WERI-Rb-1 (cell line): Measurements from ENCODE around the gene AK9.

ENCODE experiments used
- DNase-seq: peaks from one replicate; pipeline ENCODE4 v3.0.0-alpha.2; 2020
- H3K27ac ChIP-seq: fragments of 250-450 bp; sonication (Bioruptor Pico); 2 replicates; pipeline ENCODE4 v1.5.1; 2020; ENCODE audit warnings: mild to moderate bottlenecking, moderate library complexity
- H3K27me3 ChIP-seq: fragments of 250-450 bp; sonication (Bioruptor Pico); 2 replicates; pipeline ENCODE4 v1.5.1; 2021; ENCODE audit warnings: mild to moderate bottlenecking, low read depth, moderate library complexity; ENCODE audit not compliant: insufficient read depth, severe bottlenecking
- H3K36me3 ChIP-seq: fragments of 250-450 bp; sonication (Bioruptor Pico); 2 replicates; pipeline ENCODE4 v1.5.1; 2020; ENCODE audit warnings: mild to moderate bottlenecking, moderate library complexity
- H3K4me3 ChIP-seq: 2 replicates; pipeline ENCODE4 v1.5.1; 2011; ENCODE audit warnings: low read depth, mild to moderate bottlenecking, control low read depth, low read length
- H3K9me3 ChIP-seq: fragments of 250-450 bp; sonication (Bioruptor Pico); 2 replicates; pipeline ENCODE4 v1.5.1; 2021; ENCODE audit warnings: mild to moderate bottlenecking, moderate library complexity; ENCODE audit not compliant: severe bottlenecking
- TF ChIP-seq, protein P1 (sequence below): IDR thresholded peaks from 2 replicates; pipeline ENCODE4 v1.5.1; 2011; ENCODE audit warnings: low read depth, mild to moderate bottlenecking, control low read depth, inconsistent platforms, low read length

AK9 gene

DNA sequence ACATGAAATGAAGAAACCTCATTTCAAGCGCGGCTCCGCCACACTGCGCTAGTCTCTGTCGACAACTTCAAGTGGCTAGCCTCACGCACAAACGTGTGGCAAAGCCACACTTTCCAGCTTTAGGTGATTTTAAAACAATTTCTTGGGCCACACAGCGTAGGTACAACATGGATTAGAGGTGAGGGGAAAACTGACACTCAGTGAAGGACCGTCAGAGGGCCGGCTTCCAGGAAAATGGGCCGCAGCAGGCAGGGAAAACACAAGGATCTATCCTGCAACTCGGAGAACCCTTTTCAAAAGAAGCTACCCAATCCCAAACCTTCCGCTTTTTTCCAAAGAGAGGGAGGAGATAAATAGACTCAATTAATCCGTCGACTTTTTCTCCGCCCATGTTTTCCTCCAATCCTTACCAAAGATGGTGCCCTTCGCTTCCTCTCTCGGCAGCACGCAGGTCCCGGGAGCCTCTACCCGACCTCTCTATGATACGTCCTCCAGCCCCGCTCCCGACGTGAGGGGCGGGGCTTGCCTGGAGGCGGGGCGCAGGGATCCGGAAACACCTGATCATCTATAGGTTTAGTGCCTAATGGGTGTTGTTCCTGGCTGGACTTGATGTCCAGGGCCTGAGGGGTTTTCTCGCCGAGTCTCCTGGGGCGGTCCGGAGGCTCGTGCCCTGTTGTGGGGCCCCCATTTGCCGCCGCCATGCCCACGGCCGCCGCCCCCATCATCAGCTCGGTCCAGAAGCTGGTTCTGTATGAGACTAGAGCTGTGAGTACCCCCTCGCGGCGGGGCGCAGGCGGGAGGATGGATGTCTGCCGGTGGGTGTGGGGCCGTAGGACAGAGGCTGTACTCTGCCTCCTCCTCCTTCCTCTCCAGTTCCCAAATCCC is at the start of gene AK9, which contains the start of gene FIG4:
Gene AK9 (minus strand): TSS at position 466 of the 885 bp plus-strand sequence. CDS start 15,457 bp downstream, outside the sequence.
Gene FIG4 (plus strand): TSS at position 560 of the 885 bp plus-strand sequence. CDS start 140 bp downstream, at position 700.
- Histone ChIP-seq H3K27me3 (no peaks in the 10 kb centered on the region), H3K27ac (peak within 1 kb of the TSS; percentile 74)
- TF ChIP-seq, protein P1, sequence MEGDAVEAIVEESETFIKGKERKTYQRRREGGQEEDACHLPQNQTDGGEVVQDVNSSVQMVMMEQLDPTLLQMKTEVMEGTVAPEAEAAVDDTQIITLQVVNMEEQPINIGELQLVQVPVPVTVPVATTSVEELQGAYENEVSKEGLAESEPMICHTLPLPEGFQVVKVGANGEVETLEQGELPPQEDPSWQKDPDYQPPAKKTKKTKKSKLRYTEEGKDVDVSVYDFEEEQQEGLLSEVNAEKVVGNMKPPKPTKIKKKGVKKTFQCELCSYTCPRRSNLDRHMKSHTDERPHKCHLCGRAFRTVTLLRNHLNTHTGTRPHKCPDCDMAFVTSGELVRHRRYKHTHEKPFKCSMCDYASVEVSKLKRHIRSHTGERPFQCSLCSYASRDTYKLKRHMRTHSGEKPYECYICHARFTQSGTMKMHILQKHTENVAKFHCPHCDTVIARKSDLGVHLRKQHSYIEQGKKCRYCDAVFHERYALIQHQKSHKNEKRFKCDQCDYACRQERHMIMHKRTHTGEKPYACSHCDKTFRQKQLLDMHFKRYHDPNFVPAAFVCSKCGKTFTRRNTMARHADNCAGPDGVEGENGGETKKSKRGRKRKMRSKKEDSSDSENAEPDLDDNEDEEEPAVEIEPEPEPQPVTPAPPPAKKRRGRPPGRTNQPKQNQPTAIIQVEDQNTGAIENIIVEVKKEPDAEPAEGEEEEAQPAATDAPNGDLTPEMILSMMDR = 0 out of 2 replicates have a peak, but pooled peaks have one; percentile 17

GRCh38 chr6:109740787-109741186 is 49.8 kb upstream of the AK9 start:
- DNase-seq = peak; percentile 11
- Histone ChIP-seq H3K27me3 (no peaks in the 10 kb centered on the region), H3K4me3 (no peak overlapping the region), H3K27ac (no peak overlapping the region), H3K36me3 (no peaks in the 10 kb centered on the region; the same call in 1 of the 2 replicates), H3K9me3 (no peaks in the 10 kb centered on the region)
- TF ChIP-seq, protein P1 = no peak

More for the DNA sequence above, at the start of gene AK9, which contains the start of gene FIG4:
- Histone ChIP-seq H3K36me3 (peaks cover 4% of the 10 kb centered on the region; the same call in 1 of the 2 replicates), H3K4me3 (peak within 1 kb of the TSS; percentile 96), H3K9me3 (no peaks in the 10 kb centered on the region)
- DNase-seq = peak; percentile 96

GRCh38 chr6:109739686-109740085 is 48.7 kb upstream of the AK9 start:
- no peak overlapping the region for H3K27ac ChIP-seq
- TF ChIP-seq, protein P1 = no peak
- H3K4me3 ChIP-seq = no peak overlapping the region
- no peaks in the 10 kb centered on the region; the same call in 1 of the 2 replicates for H3K36me3 ChIP-seq
- peak; percentile 10 for DNase-seq
- H3K27me3 ChIP-seq = no peaks in the 10 kb centered on the region
- no peaks in the 10 kb centered on the region for H3K9me3 ChIP-seq

DNA sequence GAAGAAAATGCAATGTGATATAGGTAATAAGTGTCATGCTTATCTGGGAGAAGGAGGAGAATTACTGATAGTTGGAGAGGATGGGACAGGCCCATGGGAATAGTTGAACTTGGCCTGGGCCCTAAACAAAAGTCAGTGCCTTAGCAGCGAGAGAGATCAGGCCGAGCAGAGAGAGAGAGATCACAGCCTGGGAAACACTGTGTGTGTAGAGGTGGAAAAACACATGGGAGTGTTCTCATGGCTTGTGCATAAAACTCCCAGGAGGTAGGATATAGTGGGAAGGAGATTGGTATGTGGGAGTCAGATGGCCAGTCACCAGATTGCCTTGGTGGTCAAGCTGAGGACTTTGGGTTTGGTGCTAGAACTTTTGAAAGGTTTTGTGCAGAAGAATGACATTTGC is 47.7 kb upstream of the AK9 start:
- Histone ChIP-seq H3K4me3 (no peak overlapping the region), H3K27ac (no peak overlapping the region), H3K36me3 (no peaks in the 10 kb centered on the region; the same call in 1 of the 2 replicates), H3K9me3 (no peaks in the 10 kb centered on the region), H3K27me3 (no peaks in the 10 kb centered on the region)
- TF ChIP-seq, protein P1 = no peak
- DNase-seq = no peak

GRCh38 chr6:109738255-109738654 is 47.3 kb upstream of the AK9 start:
- DNase-seq = no peak
- no peak overlapping the region for H3K27ac ChIP-seq
- H3K36me3 ChIP-seq = no peaks in the 10 kb centered on the region; the same call in 1 of the 2 replicates
- TF ChIP-seq, protein P1 = no peak
- H3K27me3 ChIP-seq = no peaks in the 10 kb centered on the region
- H3K9me3 ChIP-seq = no peaks in the 10 kb centered on the region
- no peak overlapping the region for H3K4me3 ChIP-seq
